SU-DHL-6 (cell line): Measurements from ENCODE around the gene PDE4B.

Experiments
- H2AFZ ChIP-seq: fragments of 200-600 bp; sonication (generic); 2 replicates; pipeline ENCODE4 v1.6.1; 2014; ENCODE audit warnings: low read depth, mild to moderate bottlenecking, moderate library complexity, mixed read lengths, antibody characterized with exemption, low read length; ENCODE audit not compliant: severe bottlenecking
- H3F3A ChIP-seq: fragments of 200-600 bp; shearing (Covaris generic); 2 replicates; pipeline ENCODE4 v1.6.0; 2016; ENCODE audit warnings: antibody characterized with exemption, mild to moderate bottlenecking; ENCODE audit not compliant: insufficient read depth
- H3K27ac ChIP-seq: fragments of 200-600 bp; sonication (generic); 2 replicates; pipeline ENCODE4 v1.5.1; 2016; ENCODE audit warnings: low read depth, mild to moderate bottlenecking, low read length, moderate library complexity, mixed read lengths
- H3K27me3 ChIP-seq: fragments of 200-600 bp; sonication (generic), shearing (Covaris generic); 2 replicates; pipeline ENCODE4 v1.6.0; 2014; ENCODE audit warnings: mild to moderate bottlenecking, low read length
- H3K36me3 ChIP-seq: fragments of 200-600 bp; sonication (generic); 2 replicates; pipeline ENCODE4 v1.6.1; 2014; ENCODE audit warnings: mild to moderate bottlenecking, low read length, mixed read lengths
- H3K4me2 ChIP-seq: fragments of 300-600, 200-600 bp; shearing (Covaris generic), sonication (generic); 2 replicates; pipeline ENCODE4 v1.6.0; 2014; ENCODE audit warnings: low read length, low read depth, mild to moderate bottlenecking; ENCODE audit not compliant: poor library complexity, severe bottlenecking
- H3K4me3 ChIP-seq: fragments of 200-600 bp; sonication (generic); 2 replicates; pipeline ENCODE4 v1.5.1; 2014; ENCODE audit warnings: antibody characterized with exemption, low read length, mild to moderate bottlenecking, mixed read lengths; ENCODE audit not compliant: insufficient read depth, poor library complexity, severe bottlenecking
- H3K79me2 ChIP-seq: fragments of 200-600 bp; sonication (generic); 2 replicates; pipeline ENCODE4 v1.6.1; 2014; ENCODE audit warnings: mild to moderate bottlenecking, low read length, moderate library complexity; ENCODE audit not compliant: insufficient read depth
- H3K9ac ChIP-seq: fragments of 200-600 bp; sonication (generic); 2 replicates; pipeline ENCODE4 v1.7.0; 2014; ENCODE audit warnings: mild to moderate bottlenecking, low read length
- H3K9me2 ChIP-seq: fragments of 200-600 bp; sonication (generic); replicated peaks from 2 replicates; pipeline ENCODE4 v1.6.1; 2014; ENCODE audit warnings: low read length; ENCODE audit not compliant: insufficient read depth
- H3K9me3 ChIP-seq: fragments of 200-600 bp; sonication (generic); 2 replicates; pipeline ENCODE4 v1.6.1; 2014; ENCODE audit warnings: low read length, mixed read lengths; ENCODE audit not compliant: insufficient read depth
- H4K20me1 ChIP-seq: fragments of 200-600 bp; sonication (generic); 2 replicates; pipeline ENCODE4 v1.6.1; 2014; ENCODE audit warnings: low read depth, mild to moderate bottlenecking, antibody characterized with exemption, low read length, moderate library complexity, mixed read lengths
- EZH2phosphoT487 ChIP-seq: fragments of 200-600 bp; sonication (generic), shearing (Covaris generic); conservative IDR thresholded peaks from 2 replicates; pipeline ENCODE4 v1.6.1; 2018; ENCODE audit warnings: mild to moderate bottlenecking, antibody characterized with exemption, low read length, moderate library complexity, mixed read lengths
- TF ChIP-seq, protein P1 (sequence below): fragments of 200-600 bp; sonication (generic); IDR thresholded peaks from one replicate; pipeline ENCODE4 v1.5.1; 2017; ENCODE audit warnings: antibody characterized with exemption, mild to moderate bottlenecking, low read length, moderate library complexity; ENCODE audit not compliant: insufficient read depth, poor library complexity, severe bottlenecking

Gene PDE4B

GRCh38 chr1:66271904-66272254 is 479.2 kb downstream of the PDE4B start:
- Histone ChIP-seq H3K9me3 (no peaks in the 10 kb centered on the region), H4K20me1 (no peaks in the 10 kb centered on the region), H2AFZ (peak overlapping the region; percentile 79), H3K9ac (peak overlapping the region; percentile 25), H3K27ac (peak overlapping the region; percentile 48), H3F3A (no peaks in the 10 kb centered on the region), H3K36me3 (no peaks in the 10 kb centered on the region), H3K4me2 (peak overlapping the region; percentile 48), H3K9me2 (no peaks in the 10 kb centered on the region), H3K4me3 (no peak overlapping the region), H3K27me3 (no peaks in the 10 kb centered on the region), H3K79me2 (no peaks in the 10 kb centered on the region)
- TF ChIP-seq, protein P1, sequence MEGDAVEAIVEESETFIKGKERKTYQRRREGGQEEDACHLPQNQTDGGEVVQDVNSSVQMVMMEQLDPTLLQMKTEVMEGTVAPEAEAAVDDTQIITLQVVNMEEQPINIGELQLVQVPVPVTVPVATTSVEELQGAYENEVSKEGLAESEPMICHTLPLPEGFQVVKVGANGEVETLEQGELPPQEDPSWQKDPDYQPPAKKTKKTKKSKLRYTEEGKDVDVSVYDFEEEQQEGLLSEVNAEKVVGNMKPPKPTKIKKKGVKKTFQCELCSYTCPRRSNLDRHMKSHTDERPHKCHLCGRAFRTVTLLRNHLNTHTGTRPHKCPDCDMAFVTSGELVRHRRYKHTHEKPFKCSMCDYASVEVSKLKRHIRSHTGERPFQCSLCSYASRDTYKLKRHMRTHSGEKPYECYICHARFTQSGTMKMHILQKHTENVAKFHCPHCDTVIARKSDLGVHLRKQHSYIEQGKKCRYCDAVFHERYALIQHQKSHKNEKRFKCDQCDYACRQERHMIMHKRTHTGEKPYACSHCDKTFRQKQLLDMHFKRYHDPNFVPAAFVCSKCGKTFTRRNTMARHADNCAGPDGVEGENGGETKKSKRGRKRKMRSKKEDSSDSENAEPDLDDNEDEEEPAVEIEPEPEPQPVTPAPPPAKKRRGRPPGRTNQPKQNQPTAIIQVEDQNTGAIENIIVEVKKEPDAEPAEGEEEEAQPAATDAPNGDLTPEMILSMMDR = no peak
- TF ChIP-seq EZH2phosphoT487 = no peak

GRCh38 chr1:66273656-66274055 is 481.0 kb downstream of the PDE4B start:
- Histone ChIP-seq H3K79me2 (no peaks in the 10 kb centered on the region), H3K27ac (no peak overlapping the region), H3K4me3 (no peak overlapping the region), H3K27me3 (no peaks in the 10 kb centered on the region), H3K9ac (no peak overlapping the region), H3K9me3 (no peaks in the 10 kb centered on the region), H3K36me3 (no peaks in the 10 kb centered on the region), H3F3A (no peaks in the 10 kb centered on the region), H3K9me2 (no peaks in the 10 kb centered on the region), H2AFZ (no peak overlapping the region), H4K20me1 (no peaks in the 10 kb centered on the region), H3K4me2 (no peak overlapping the region)
- TF ChIP-seq EZH2phosphoT487 = no peak
- TF ChIP-seq, protein P1 = no peak

GRCh38 chr1:66274634-66275033 is 481.9 kb downstream of the PDE4B start:
- H2AFZ ChIP-seq = no peak overlapping the region
- TF ChIP-seq, protein P1 = no peak
- no peak for TF ChIP-seq EZH2phosphoT487
- H3K9me2 ChIP-seq = no peaks in the 10 kb centered on the region
- H3K4me2 ChIP-seq = no peak overlapping the region
- H4K20me1 ChIP-seq = no peaks in the 10 kb centered on the region
- no peaks in the 10 kb centered on the region for H3K27me3 ChIP-seq
- no peak overlapping the region for H3K27ac ChIP-seq
- H3K36me3 ChIP-seq = no peaks in the 10 kb centered on the region
- no peaks in the 10 kb centered on the region for H3K79me2 ChIP-seq
- H3K4me3 ChIP-seq = no peak overlapping the region
- H3F3A ChIP-seq = no peaks in the 10 kb centered on the region
- H3K9ac ChIP-seq = no peak overlapping the region
- H3K9me3 ChIP-seq = no peaks in the 10 kb centered on the region

- Histone ChIP-seq H2AFZ (no peak overlapping the region), H3K4me2 (no peak overlapping the region), H3K27ac (no peak overlapping the region), H3K79me2 (no peaks in the 10 kb centered on the region), H3K36me3 (no peaks in the 10 kb centered on the region), H3K4me3 (no peak overlapping the region), H4K20me1 (no peaks in the 10 kb centered on the region), H3K9ac (no peak overlapping the region), H3F3A (no peaks in the 10 kb centered on the region), H3K9me3 (no peaks in the 10 kb centered on the region), H3K9me2 (no peaks in the 10 kb centered on the region), H3K27me3 (no peaks in the 10 kb centered on the region)
- TF ChIP-seq, protein P1 = no peak
- no peak for TF ChIP-seq EZH2phosphoT487
These were observed 482.4 kb downstream of the PDE4B start for GRCh38 chr1:66275083-66275482.
